ENCODE data around the gene SLC24A4. TPM values are rescaled to one million over a fixed set of nuclear protein-coding genes. Genes with fewer than 3 reads are reported as not detected.

SLC24A4 gene
- total RNA-seq, 2 donors from 2014 or later: 2.7 to 4.4 TPM

- Histone ChIP-seq H3K36me3 (no peaks in the 10 kb centered on the region), H3K27me3 (replicated peaks; ENCODE audit: insufficient read depth) (no peaks in the 10 kb centered on the region), H3K4me1 (ENCODE audit: control insufficient read depth in 1 of 2, low read depth in 2 of 2) (peaks cover 0 to 26% of the 10 kb centered on the region in 2 donors), H3K9me3 (no peaks in the 10 kb centered on the region), H3K27ac (peak overlapping the region; percentile 56 to 62), H3K4me3 (no peak overlapping the region)
- no peak for ATAC-seq (ENCODE audit: insufficient number of reproducible peaks, low FRiP score, low read depth)
- TF ChIP-seq CTCF (IDR thresholded peaks at IDR 0.05): no peak
- no peak for DNase-seq (ENCODE audit: low spot score)
Measured at GRCh38 chr14:92426237-92426636, 103.3 kb downstream of the SLC24A4 start.

- DNase-seq (ENCODE audit: low spot score) (no peak), ATAC-seq (ENCODE audit: insufficient number of reproducible peaks, low FRiP score, low read depth) (no peak)
- Histone ChIP-seq H3K4me1 (ENCODE audit: control insufficient read depth in 1 of 2, low read depth in 2 of 2) (peaks cover 0 to 26% of the 10 kb centered on the region in 2 donors), H3K27me3 (replicated peaks; ENCODE audit: insufficient read depth) (no peaks in the 10 kb centered on the region), H3K4me3 (no peak overlapping the region), H3K36me3 (no peaks in the 10 kb centered on the region), H3K9me3 (no peaks in the 10 kb centered on the region), H3K27ac (peak overlapping the region; percentile 56 to 62)
- TF ChIP-seq CTCF (IDR thresholded peaks at IDR 0.05): no peak
Measured at GRCh38 chr14:92427096-92427495, 104.1 kb downstream of the SLC24A4 start.

GRCh38 chr14:92430686-92431085, 107.7 kb downstream of the SLC24A4 start:
- Histone ChIP-seq H3K4me1 (ENCODE audit: control insufficient read depth in 1 of 2, low read depth in 2 of 2) (peaks cover 0 to 18% of the 10 kb centered on the region in 2 donors), H3K27me3 (replicated peaks; ENCODE audit: insufficient read depth) (no peaks in the 10 kb centered on the region), H3K4me3 (no peak overlapping the region), H3K27ac (no peak overlapping the region), H3K9me3 (no peaks in the 10 kb centered on the region), H3K36me3 (no peaks in the 10 kb centered on the region)
- TF ChIP-seq CTCF (IDR thresholded peaks at IDR 0.05): no peak
- DNase-seq (ENCODE audit: low spot score) (no peak), ATAC-seq (ENCODE audit: insufficient number of reproducible peaks, low FRiP score, low read depth) (no peak)

- Histone ChIP-seq H3K4me3 (no peak overlapping the region), H3K27me3 (replicated peaks; ENCODE audit: insufficient read depth) (no peaks in the 10 kb centered on the region), H3K27ac (no peak overlapping the region), H3K9me3 (no peaks in the 10 kb centered on the region), H3K36me3 (no peaks in the 10 kb centered on the region), H3K4me1 (ENCODE audit: control insufficient read depth in 1 of 2, low read depth in 2 of 2) (peaks cover 0 to 12% of the 10 kb centered on the region in 2 donors)
- ATAC-seq (ENCODE audit: insufficient number of reproducible peaks, low FRiP score, low read depth): no peak
- no peak for DNase-seq (ENCODE audit: low spot score)
- TF ChIP-seq CTCF (IDR thresholded peaks at IDR 0.05): no peak
Measured at GRCh38 chr14:92431199-92431725, 108.3 kb downstream of the SLC24A4 start.

- no peaks in the 10 kb centered on the region for H3K27me3 ChIP-seq (replicated peaks; ENCODE audit: insufficient read depth)
- no peaks in the 10 kb centered on the region for H3K9me3 ChIP-seq
- no peak overlapping the region for H3K4me3 ChIP-seq
- no peak for ATAC-seq (ENCODE audit: insufficient number of reproducible peaks, low FRiP score, low read depth)
- no peak for DNase-seq (ENCODE audit: low spot score)
- TF ChIP-seq CTCF (IDR thresholded peaks at IDR 0.05): no peak
- no peaks in the 10 kb centered on the region for H3K4me1 ChIP-seq (ENCODE audit: control insufficient read depth in 1 of 2, low read depth in 2 of 2)
- H3K27ac ChIP-seq: no peak overlapping the region
- H3K36me3 ChIP-seq: no peaks in the 10 kb centered on the region
Measured at GRCh38 chr14:92433407-92433806, 110.4 kb downstream of the SLC24A4 start.
